ENCODE data around the gene SRGAP3.

- TF ChIP-seq, protein P1, sequence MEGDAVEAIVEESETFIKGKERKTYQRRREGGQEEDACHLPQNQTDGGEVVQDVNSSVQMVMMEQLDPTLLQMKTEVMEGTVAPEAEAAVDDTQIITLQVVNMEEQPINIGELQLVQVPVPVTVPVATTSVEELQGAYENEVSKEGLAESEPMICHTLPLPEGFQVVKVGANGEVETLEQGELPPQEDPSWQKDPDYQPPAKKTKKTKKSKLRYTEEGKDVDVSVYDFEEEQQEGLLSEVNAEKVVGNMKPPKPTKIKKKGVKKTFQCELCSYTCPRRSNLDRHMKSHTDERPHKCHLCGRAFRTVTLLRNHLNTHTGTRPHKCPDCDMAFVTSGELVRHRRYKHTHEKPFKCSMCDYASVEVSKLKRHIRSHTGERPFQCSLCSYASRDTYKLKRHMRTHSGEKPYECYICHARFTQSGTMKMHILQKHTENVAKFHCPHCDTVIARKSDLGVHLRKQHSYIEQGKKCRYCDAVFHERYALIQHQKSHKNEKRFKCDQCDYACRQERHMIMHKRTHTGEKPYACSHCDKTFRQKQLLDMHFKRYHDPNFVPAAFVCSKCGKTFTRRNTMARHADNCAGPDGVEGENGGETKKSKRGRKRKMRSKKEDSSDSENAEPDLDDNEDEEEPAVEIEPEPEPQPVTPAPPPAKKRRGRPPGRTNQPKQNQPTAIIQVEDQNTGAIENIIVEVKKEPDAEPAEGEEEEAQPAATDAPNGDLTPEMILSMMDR (conservative IDR thresholded peaks at IDR 0.05; ENCODE audit: low read depth, low read length), result no peak
- TF ChIP-seq EZH2 (IDR thresholded peaks at IDR 0.05; ENCODE audit: borderline replicate concordance, low read depth, low read length, poor library complexity, severe bottlenecking), result no peak
Measured at GRCh38 chr3:9130345-9131305, 118.8 kb downstream of the SRGAP3 start.

Data from A673 (cell line).